ENCODE data around the gene SP110. TPM values are rescaled to one million over a fixed set of nuclear protein-coding genes. Genes with fewer than 3 reads are reported as not detected.

Gene SP110
- total RNA-seq, 1 donor from 2014 or later = 25.2 TPM

GRCh38 chr2:230262246-230262645 is 42.5 kb upstream of the SP110 start:
- no peak for TF ChIP-seq CTCF (IDR thresholded peaks at IDR 0.05)
- intact Hi-C loops (cut with DNase I) = no loop called here
- no peaks in the 10 kb centered on the region for H3K27me3 ChIP-seq

GRCh38 chr2:230258483-230258882 is 38.7 kb upstream of the SP110 start:
- H3K27ac ChIP-seq = no peak overlapping the region
- no peak for DNase-seq (ENCODE audit: low spot score in 2 of 2)
- H3K4me1 ChIP-seq = no peaks in the 10 kb centered on the region
- no peaks in the 10 kb centered on the region for H3K27me3 ChIP-seq
- H3K36me3 ChIP-seq = no peaks in the 10 kb centered on the region
- intact Hi-C loops (cut with DNase I) = no loop called here
- H3K4me3 ChIP-seq = no peak overlapping the region
- no peak for TF ChIP-seq CTCF (IDR thresholded peaks at IDR 0.05)
- H3K9me3 ChIP-seq = no peaks in the 10 kb centered on the region

More at GRCh38 chr2:230262246-230262645, 42.5 kb upstream of the SP110 start:
- Histone ChIP-seq H3K27ac (no peak overlapping the region), H3K4me3 (no peak overlapping the region), H3K36me3 (no peaks in the 10 kb centered on the region), H3K9me3 (no peaks in the 10 kb centered on the region), H3K4me1 (no peaks in the 10 kb centered on the region)
- no peak for DNase-seq (ENCODE audit: low spot score in 2 of 2)

- H3K4me3 ChIP-seq = no peak overlapping the region
- H3K27ac ChIP-seq = no peak overlapping the region
- TF ChIP-seq CTCF (IDR thresholded peaks at IDR 0.05) = no peak
- H3K9me3 ChIP-seq = no peaks in the 10 kb centered on the region
- no peaks in the 10 kb centered on the region for H3K27me3 ChIP-seq
- H3K36me3 ChIP-seq = no peaks in the 10 kb centered on the region
- intact Hi-C loops (cut with DNase I) = no loop called here
- H3K4me1 ChIP-seq = no peaks in the 10 kb centered on the region
- DNase-seq (ENCODE audit: low spot score in 2 of 2) = no peak
Measured at GRCh38 chr2:230256733-230257332, 37.0 kb upstream of the SP110 start.

- no peak for TF ChIP-seq CTCF (IDR thresholded peaks at IDR 0.05)
- H3K36me3 ChIP-seq = no peaks in the 10 kb centered on the region
- DNase-seq (ENCODE audit: low spot score in 2 of 2) = no peak
- no peaks in the 10 kb centered on the region for H3K9me3 ChIP-seq
- intact Hi-C loops (cut with DNase I) = no loop called here
- H3K4me3 ChIP-seq = no peak overlapping the region
- H3K27ac ChIP-seq = no peak overlapping the region
- H3K4me1 ChIP-seq = no peaks in the 10 kb centered on the region
- no peaks in the 10 kb centered on the region for H3K27me3 ChIP-seq
Measured at GRCh38 chr2:230254152-230254881, 34.5 kb upstream of the SP110 start.

- TF ChIP-seq CTCF (IDR thresholded peaks at IDR 0.05) = no peak
- DNase-seq (ENCODE audit: low spot score in 2 of 2) = no peak
- intact Hi-C loops (cut with DNase I) = no loop called here
Measured at GRCh38 chr2:230250231-230250630, 30.4 kb upstream of the SP110 start.

More at GRCh38 chr2:230250231-230250630, 30.4 kb upstream of the SP110 start:
- H3K27ac ChIP-seq = no peak overlapping the region
- H3K36me3 ChIP-seq = no peaks in the 10 kb centered on the region
- H3K4me1 ChIP-seq = no peaks in the 10 kb centered on the region
- no peak overlapping the region for H3K4me3 ChIP-seq
- H3K9me3 ChIP-seq = no peaks in the 10 kb centered on the region
- H3K27me3 ChIP-seq = no peaks in the 10 kb centered on the region

Data from ascending aorta (tissue), 2 donors.